ENCODE measurements around the gene DYNLRB1.

DNA sequence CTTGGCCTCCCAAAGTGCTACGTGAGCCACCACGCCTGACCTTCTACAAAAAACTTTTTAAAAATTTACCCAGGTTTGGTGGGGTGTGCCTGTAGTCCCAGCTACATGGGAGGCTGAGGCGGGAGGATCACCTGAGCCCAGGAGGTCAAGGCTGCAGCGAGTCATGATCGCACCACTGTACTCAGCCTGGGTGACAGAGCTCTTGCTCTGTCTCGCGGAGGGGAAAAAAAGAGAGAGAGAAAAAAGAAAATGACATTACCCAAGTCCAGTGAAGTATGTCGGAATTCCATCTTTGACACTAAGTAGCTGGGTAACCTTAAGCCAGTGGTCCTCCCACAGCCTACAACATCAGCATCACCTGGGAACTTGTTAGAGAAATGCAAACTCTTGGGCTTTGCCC lies 23.5 kb downstream of the DYNLRB1 start:
- TF ChIP-seq, protein P1, sequence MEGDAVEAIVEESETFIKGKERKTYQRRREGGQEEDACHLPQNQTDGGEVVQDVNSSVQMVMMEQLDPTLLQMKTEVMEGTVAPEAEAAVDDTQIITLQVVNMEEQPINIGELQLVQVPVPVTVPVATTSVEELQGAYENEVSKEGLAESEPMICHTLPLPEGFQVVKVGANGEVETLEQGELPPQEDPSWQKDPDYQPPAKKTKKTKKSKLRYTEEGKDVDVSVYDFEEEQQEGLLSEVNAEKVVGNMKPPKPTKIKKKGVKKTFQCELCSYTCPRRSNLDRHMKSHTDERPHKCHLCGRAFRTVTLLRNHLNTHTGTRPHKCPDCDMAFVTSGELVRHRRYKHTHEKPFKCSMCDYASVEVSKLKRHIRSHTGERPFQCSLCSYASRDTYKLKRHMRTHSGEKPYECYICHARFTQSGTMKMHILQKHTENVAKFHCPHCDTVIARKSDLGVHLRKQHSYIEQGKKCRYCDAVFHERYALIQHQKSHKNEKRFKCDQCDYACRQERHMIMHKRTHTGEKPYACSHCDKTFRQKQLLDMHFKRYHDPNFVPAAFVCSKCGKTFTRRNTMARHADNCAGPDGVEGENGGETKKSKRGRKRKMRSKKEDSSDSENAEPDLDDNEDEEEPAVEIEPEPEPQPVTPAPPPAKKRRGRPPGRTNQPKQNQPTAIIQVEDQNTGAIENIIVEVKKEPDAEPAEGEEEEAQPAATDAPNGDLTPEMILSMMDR (IDR thresholded peaks at IDR 0.05): no peak
- no peak for TF ChIP-seq POLR2A (IDR thresholded peaks at IDR 0.05)
